ENCODE results near the gene UTP4. TPM values are rescaled to one million over a fixed set of nuclear protein-coding genes. Genes with fewer than 3 reads are reported as not detected.

Gene UTP4
- total and polyA plus RNA-seq, 2 of the 8 experiments (the other 6 are each of a cell fraction or from before 2014, with no cell fraction given): 101 to 118 TPM

DNA sequence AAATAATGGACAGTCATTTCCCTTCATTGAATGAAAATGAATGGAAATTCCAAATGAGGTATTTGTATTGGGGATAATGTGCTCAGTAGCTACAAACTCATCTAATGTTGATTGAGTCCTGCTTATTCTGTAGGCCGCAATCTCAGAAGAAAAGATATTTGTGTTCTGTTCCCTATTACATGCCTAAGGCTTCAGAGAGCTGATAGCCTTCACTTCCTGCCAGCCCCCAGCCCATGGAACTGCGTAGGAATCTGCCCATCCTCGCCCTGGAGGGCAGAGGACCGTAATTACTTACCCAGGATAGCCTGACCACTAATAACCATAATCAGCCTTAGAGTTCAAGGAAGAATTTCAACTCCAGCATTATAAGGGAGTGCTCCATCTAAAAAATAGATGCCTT is 36.6 kb downstream of the UTP4 start:
- Histone ChIP-seq H3K23me2 (ENCODE audit: low read depth, low read length) (no peaks in the 10 kb centered on the region), H4K20me1 (replicated peaks in 1 of 2; ENCODE audit: control insufficient read depth in 1 of 2, insufficient read depth in 2 of 2, low read length in 2 of 2) (no peaks in the 10 kb centered on the region), H3K27ac (ENCODE audit: low read depth, low read length) (no peak overlapping the region), H3K18ac (ENCODE audit: extremely low read depth, low read length) (no peak overlapping the region), H4K91ac (replicated peaks; ENCODE audit: insufficient read length, low read length) (no peak overlapping the region), H2BK120ac (replicated peaks; ENCODE audit: low read depth, low read length) (no peak overlapping the region), H2AK5ac (ENCODE audit: low read depth, low read length) (no peak overlapping the region), H3K9me3 (ENCODE audit: insufficient read depth in 2 of 2, low read depth in 1 of 2, low read length in 1 of 2) (no peaks in the 10 kb centered on the region), H3K9ac (replicated peaks in 1 of 4; ENCODE audit: extremely low read depth in 1 of 4, low read depth in 3 of 4, low read length in 3 of 4) (no peak overlapping the region), H2BK20ac (ENCODE audit: low read length) (no peak overlapping the region), H3K79me1 (ENCODE audit: low read depth, low read length) (no peaks in the 10 kb centered on the region), H3K4me2 (ENCODE audit: insufficient read depth in 1 of 2, low read depth in 2 of 2, low read length in 2 of 2) (no peak overlapping the region), H3K4me1 (replicated peaks in 1 of 4; ENCODE audit: control insufficient read depth in 3 of 4, insufficient read depth in 4 of 4, low read length in 3 of 4) (no peaks in the 10 kb centered on the region; a peak in 1 of 7 replicates), H3K27me3 (replicated peaks in 1 of 4; ENCODE audit: control insufficient read depth in 3 of 4, extremely low read depth in 1 of 4, insufficient read depth in 3 of 4, low read length in 3 of 4) (no peaks in the 10 kb centered on the region), H3K56ac (replicated peaks; ENCODE audit: insufficient read length, low read depth, low read length) (no peak overlapping the region), H2BK15ac (ENCODE audit: low read length) (no peak overlapping the region), H3K36me3 (ENCODE audit: control insufficient read depth in 2 of 4, insufficient read depth in 4 of 4, low read length in 3 of 4) (peaks cover 26 to 53% (median 43%) of the 10 kb centered on the region in 4 experiments), H4K8ac (ENCODE audit: extremely low read depth, insufficient read depth, low read length) (no peak overlapping the region), H3K4me3 (ENCODE audit: extremely low read depth in 1 of 4, insufficient read depth in 2 of 4, low read depth in 3 of 4, low read length in 4 of 4) (no peak overlapping the region), H3K23ac (ENCODE audit: insufficient read length) (no peak overlapping the region), H3K79me2 (ENCODE audit: control insufficient read depth in 1 of 2, insufficient read depth in 2 of 2, low read length in 2 of 2) (no peaks in the 10 kb centered on the region), H2AFZ (ENCODE audit: low read length) (no peak overlapping the region), H2BK12ac (ENCODE audit: low read depth, low read length) (no peak overlapping the region), H2BK5ac (ENCODE audit: low read depth, low read length) (no peak overlapping the region), H4K5ac (ENCODE audit: insufficient read length, low read depth, low read length) (no peak overlapping the region), H3K14ac (ENCODE audit: insufficient read length) (no peak overlapping the region), H3K4ac (replicated peaks; ENCODE audit: insufficient read length, low read depth, low read length) (no peak overlapping the region)
- FAIRE-seq (no peak), DNase-seq (ENCODE audit: low read depth in 1 of 2, low spot score in 2 of 2) (no peak)
- POLR2A ChIA-PET (ENCODE audit: partially characterized antibody): interaction anchor here (0.9 to 2.4 kb wide), 7 partner anchors 9 to 171 kb away, joined by 3 to 8 read pairs (median 3); partner anchors contain the start of gene SNTB2
- TF ChIP-seq SRF (IDR thresholded peaks at IDR 0.05; ENCODE audit: low read depth, low read length): no peak
- no peak for TF ChIP-seq CBX5 (IDR thresholded peaks at IDR 0.05; ENCODE audit: low read depth, low read length)
- no peak for TF ChIP-seq CBX8 (IDR thresholded peaks at IDR 0.05; ENCODE audit: borderline replicate concordance, low read depth, low read length)
- TF ChIP-seq HDAC2 (IDR thresholded peaks at IDR 0.05; ENCODE audit: borderline replicate concordance in 1 of 2, low read depth in 2 of 2, low read length in 2 of 2): no peak
- no peak for TF ChIP-seq JUND (IDR thresholded peaks at IDR 0.05; ENCODE audit: low read length)
- TF ChIP-seq GABPA (IDR thresholded peaks at IDR 0.05; ENCODE audit: borderline replicate concordance, insufficient read depth, low read length): no peak
- TF ChIP-seq ZNF274 (IDR thresholded peaks at IDR 0.05; ENCODE audit: borderline replicate concordance, extremely low read depth, low read length): no peak
- no peak for TF ChIP-seq BACH1 (IDR thresholded peaks at IDR 0.05; ENCODE audit: low read length)
- no peak for TF ChIP-seq CEBPB (IDR thresholded peaks at IDR 0.05; ENCODE audit: low read depth, low read length)
- no peak for TF ChIP-seq EZH2 (IDR thresholded peaks at IDR 0.05; ENCODE audit: low read depth, low read length, severe bottlenecking)
- TF ChIP-seq, protein P1, sequence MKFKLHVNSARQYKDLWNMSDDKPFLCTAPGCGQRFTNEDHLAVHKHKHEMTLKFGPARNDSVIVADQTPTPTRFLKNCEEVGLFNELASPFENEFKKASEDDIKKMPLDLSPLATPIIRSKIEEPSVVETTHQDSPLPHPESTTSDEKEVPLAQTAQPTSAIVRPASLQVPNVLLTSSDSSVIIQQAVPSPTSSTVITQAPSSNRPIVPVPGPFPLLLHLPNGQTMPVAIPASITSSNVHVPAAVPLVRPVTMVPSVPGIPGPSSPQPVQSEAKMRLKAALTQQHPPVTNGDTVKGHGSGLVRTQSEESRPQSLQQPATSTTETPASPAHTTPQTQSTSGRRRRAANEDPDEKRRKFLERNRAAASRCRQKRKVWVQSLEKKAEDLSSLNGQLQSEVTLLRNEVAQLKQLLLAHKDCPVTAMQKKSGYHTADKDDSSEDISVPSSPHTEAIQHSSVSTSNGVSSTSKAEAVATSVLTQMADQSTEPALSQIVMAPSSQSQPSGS (IDR thresholded peaks at IDR 0.05; ENCODE audit: low read length): no peak
- TF ChIP-seq CTBP2 (IDR thresholded peaks at IDR 0.05; ENCODE audit: borderline replicate concordance, insufficient read depth, insufficient read length, low read length): no peak
- CTCF ChIA-PET (ENCODE audit: partially characterized antibody): interaction anchor here (0.6 to 6.9 kb wide), 4 partner anchors 12 to 157 kb away, joined by 3 to 50 read pairs (median 4); no protein-coding TSS in a partner anchor
- WGBS, 2 experiments (ENCODE audit: extremely low coverage in 1 of 2, insufficient coverage in 1 of 2, insufficient read length in 1 of 2, insufficient replicate concordance in 2 of 2, low coverage in 1 of 2, low lambda C conversion rate in 2 of 2, missing lambda C conversion rate in 1 of 2): 96% methylated on average over 4 of the region's 4 CpGs; no CpG with 5 or more reads in 1 of the 2 experiments

Data from H1 (cell line).